ENCODE measurements around the gene DAB2IP.

Gene DAB2IP

DNA sequence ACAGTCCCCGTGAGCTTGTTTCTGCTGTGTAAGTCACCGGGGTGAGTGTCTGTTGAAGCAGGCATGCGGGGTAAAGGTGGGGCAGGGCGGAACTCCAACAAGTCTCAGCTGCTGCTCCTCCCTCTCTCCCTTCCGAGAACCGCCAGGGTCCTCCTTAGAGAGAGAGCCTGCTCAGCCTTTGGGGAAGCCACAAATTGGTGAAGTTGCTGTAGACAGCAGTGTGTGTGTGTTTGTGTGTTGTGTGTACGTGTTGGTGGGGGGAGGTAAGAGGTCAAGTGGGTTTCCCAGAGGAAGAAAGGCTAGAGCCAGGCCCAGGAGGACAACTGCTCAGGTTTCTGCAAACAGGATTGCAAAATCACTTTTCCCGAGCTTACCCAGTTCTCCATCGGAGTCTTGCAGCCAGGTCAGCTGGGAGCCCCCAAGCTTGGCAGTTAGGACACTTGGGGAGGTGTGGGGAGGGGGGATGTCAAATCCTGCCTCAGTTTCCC lies 38.9 kb upstream of the DAB2IP start (continued):
- no peak for TF ChIP-seq HOXD13 (CRISPR knock-in tag; IDR thresholded peaks at IDR 0.05; ENCODE audit: borderline replicate concordance)
- no peak for TF ChIP-seq ZFP41 (tag by site-specific recombination; IDR thresholded peaks at IDR 0.05; ENCODE audit: borderline replicate concordance)
- no peak for TF ChIP-seq ZNF121 (tag by site-specific recombination; IDR thresholded peaks at IDR 0.05)
- no peak for TF ChIP-seq ZNF571 (tag by site-specific recombination; IDR thresholded peaks at IDR 0.05)
- TF ChIP-seq ZNF175 (tag by site-specific recombination; IDR thresholded peaks at IDR 0.05), result no peak
- peak; percentile 94 for TF ChIP-seq SCRT2 (tag by site-specific recombination; IDR thresholded peaks at IDR 0.05)
- no peak for TF ChIP-seq ZNF677 (tag by site-specific recombination; IDR thresholded peaks at IDR 0.05)
- no peak for TF ChIP-seq ZNF585B (tag by site-specific recombination; IDR thresholded peaks at IDR 0.05)
- TF ChIP-seq ZNF394 (tag by site-specific recombination; IDR thresholded peaks at IDR 0.05; ENCODE audit: borderline replicate concordance), result peak; percentile 27; the same call in 1 of the 2 replicates
- TF ChIP-seq, protein P1, sequence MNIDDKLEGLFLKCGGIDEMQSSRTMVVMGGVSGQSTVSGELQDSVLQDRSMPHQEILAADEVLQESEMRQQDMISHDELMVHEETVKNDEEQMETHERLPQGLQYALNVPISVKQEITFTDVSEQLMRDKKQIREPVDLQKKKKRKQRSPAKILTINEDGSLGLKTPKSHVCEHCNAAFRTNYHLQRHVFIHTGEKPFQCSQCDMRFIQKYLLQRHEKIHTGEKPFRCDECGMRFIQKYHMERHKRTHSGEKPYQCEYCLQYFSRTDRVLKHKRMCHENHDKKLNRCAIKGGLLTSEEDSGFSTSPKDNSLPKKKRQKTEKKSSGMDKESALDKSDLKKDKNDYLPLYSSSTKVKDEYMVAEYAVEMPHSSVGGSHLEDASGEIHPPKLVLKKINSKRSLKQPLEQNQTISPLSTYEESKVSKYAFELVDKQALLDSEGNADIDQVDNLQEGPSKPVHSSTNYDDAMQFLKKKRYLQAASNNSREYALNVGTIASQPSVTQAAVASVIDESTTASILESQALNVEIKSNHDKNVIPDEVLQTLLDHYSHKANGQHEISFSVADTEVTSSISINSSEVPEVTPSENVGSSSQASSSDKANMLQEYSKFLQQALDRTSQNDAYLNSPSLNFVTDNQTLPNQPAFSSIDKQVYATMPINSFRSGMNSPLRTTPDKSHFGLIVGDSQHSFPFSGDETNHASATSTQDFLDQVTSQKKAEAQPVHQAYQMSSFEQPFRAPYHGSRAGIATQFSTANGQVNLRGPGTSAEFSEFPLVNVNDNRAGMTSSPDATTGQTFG (tag by site-specific recombination; IDR thresholded peaks at IDR 0.05; ENCODE audit: borderline replicate concordance), result no peak
- TF ChIP-seq ZBTB11 (tag by site-specific recombination; conservative IDR thresholded peaks at IDR 0.05; ENCODE audit: low read depth), result no peak
- no peak for TF ChIP-seq ZNF513 (tag by site-specific recombination; IDR thresholded peaks at IDR 0.05)
- TF ChIP-seq PATZ1 (tag by site-specific recombination; IDR thresholded peaks at IDR 0.05), result peak; percentile 70
- TF ChIP-seq ZNF140 (tag by site-specific recombination; IDR thresholded peaks at IDR 0.05), result no peak
- TF ChIP-seq KLF8 (tag by site-specific recombination; IDR thresholded peaks at IDR 0.05), result peak; percentile 10; the same call in 1 of the 2 replicates
- TF ChIP-seq, protein P2, sequence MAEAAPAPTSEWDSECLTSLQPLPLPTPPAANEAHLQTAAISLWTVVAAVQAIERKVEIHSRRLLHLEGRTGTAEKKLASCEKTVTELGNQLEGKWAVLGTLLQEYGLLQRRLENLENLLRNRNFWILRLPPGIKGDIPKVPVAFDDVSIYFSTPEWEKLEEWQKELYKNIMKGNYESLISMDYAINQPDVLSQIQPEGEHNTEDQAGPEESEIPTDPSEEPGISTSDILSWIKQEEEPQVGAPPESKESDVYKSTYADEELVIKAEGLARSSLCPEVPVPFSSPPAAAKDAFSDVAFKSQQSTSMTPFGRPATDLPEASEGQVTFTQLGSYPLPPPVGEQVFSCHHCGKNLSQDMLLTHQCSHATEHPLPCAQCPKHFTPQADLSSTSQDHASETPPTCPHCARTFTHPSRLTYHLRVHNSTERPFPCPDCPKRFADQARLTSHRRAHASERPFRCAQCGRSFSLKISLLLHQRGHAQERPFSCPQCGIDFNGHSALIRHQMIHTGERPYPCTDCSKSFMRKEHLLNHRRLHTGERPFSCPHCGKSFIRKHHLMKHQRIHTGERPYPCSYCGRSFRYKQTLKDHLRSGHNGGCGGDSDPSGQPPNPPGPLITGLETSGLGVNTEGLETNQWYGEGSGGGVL (tag by site-specific recombination; IDR thresholded peaks at IDR 0.05), result peak; percentile 80
- TF ChIP-seq ZBTB17 (tag by site-specific recombination; IDR thresholded peaks at IDR 0.05), result peak; percentile 83
- no peak for TF ChIP-seq ZNF416 (tag by site-specific recombination; IDR thresholded peaks at IDR 0.05)
- peak; percentile 59; the same call in 1 of the 2 replicates for TF ChIP-seq ZNF341 (tag by site-specific recombination; IDR thresholded peaks at IDR 0.05; ENCODE audit: low read depth)
- no peak for TF ChIP-seq ZNF76 (tag by site-specific recombination; IDR thresholded peaks at IDR 0.05; ENCODE audit: borderline replicate concordance, low read depth)
- peak; percentile 69 for TF ChIP-seq SCRT1 (tag by site-specific recombination; IDR thresholded peaks at IDR 0.05; ENCODE audit: borderline replicate concordance)
- TF ChIP-seq ZBTB7A (tag by site-specific recombination; IDR thresholded peaks at IDR 0.05; ENCODE audit: low read depth), result no peak
- 0 out of 2 replicates have a peak, but pooled peaks have one; percentile 4 for TF ChIP-seq GLIS1 (tag by site-specific recombination; IDR thresholded peaks at IDR 0.05)
- TF ChIP-seq ZNF354C (tag by site-specific recombination; IDR thresholded peaks at IDR 0.05; ENCODE audit: borderline replicate concordance, low read depth), result no peak
- peak; percentile 55 for TF ChIP-seq MZF1 (tag by site-specific recombination; IDR thresholded peaks at IDR 0.05; ENCODE audit: borderline replicate concordance)
